HL-60 (cell line): Measurements from ENCODE around the gene STKLD1.
"Not testable (repeated sequence)": the region's sequence is repeated elsewhere in the genome, so short reads cannot be mapped to it uniquely, and the experiment has no call there.

Experiments used
- CTCF ChIP-seq: IDR thresholded peaks from one replicate; pipeline ENCODE4 v1.5.1; 2011; ENCODE audit warnings: low read length, control low read depth, inconsistent platforms; ENCODE audit not compliant: insufficient read depth
- POLR2AphosphoS5 ChIP-seq: IDR thresholded peaks from 2 replicates; pipeline ENCODE4 v1.6.1; 2012; ENCODE audit warnings: low read depth

GRCh38 chr9:133451865-133452264 is 75.7 kb downstream of the STKLD1 start:
- not testable (repeated sequence) for TF ChIP-seq CTCF, POLR2AphosphoS5
